ENCODE measurements around the gene SLC6A13.
"Not testable (repeated sequence)": the region's sequence is repeated elsewhere in the genome, so short reads cannot be mapped to it uniquely, and the experiment has no call there.

The SLC6A13 gene

GRCh38 chr12:189622-189962 is 73.0 kb downstream of the SLC6A13 start:
- Histone ChIP-seq H3K27me3 (ENCODE audit: insufficient read depth, low read length) (peaks cover 41% of the 10 kb centered on the region), H3K27ac (ENCODE audit: low read depth, low read length) (no peak overlapping the region), H3K4me1 (ENCODE audit: control insufficient read depth, insufficient read depth, low read length, unreplicated experiment) (no peaks in the 10 kb centered on the region), H3K4me3 (ENCODE audit: low read depth, low read length) (no peak overlapping the region), H2AFZ (ENCODE audit: low read length, unreplicated experiment) (no peak overlapping the region), H3K79me2 (ENCODE audit: control insufficient read depth, insufficient read depth, low read length, unreplicated experiment) (no peaks in the 10 kb centered on the region), H3K36me3 (ENCODE audit: insufficient read depth, low read length) (no peaks in the 10 kb centered on the region)

- H3K27ac ChIP-seq (ENCODE audit: low read depth, low read length), result no peak overlapping the region
- no peaks in the 10 kb centered on the region for H3K4me1 ChIP-seq (ENCODE audit: control insufficient read depth, insufficient read depth, low read length, unreplicated experiment)
- H2AFZ ChIP-seq (ENCODE audit: low read length, unreplicated experiment), result peak overlapping the region; percentile 96
- H3K27me3 ChIP-seq (ENCODE audit: insufficient read depth, low read length), result peaks cover 36% of the 10 kb centered on the region
- H3K4me3 ChIP-seq (ENCODE audit: low read depth, low read length), result peak overlapping the region; percentile 75
- H3K79me2 ChIP-seq (ENCODE audit: control insufficient read depth, insufficient read depth, low read length, unreplicated experiment), result no peaks in the 10 kb centered on the region
- no peaks in the 10 kb centered on the region for H3K36me3 ChIP-seq (ENCODE audit: insufficient read depth, low read length)
Measured at GRCh38 chr12:188910-189621, 73.6 kb downstream of the SLC6A13 start.

- peak overlapping the region; percentile 96 for H2AFZ ChIP-seq (ENCODE audit: low read length, unreplicated experiment)
- H3K27me3 ChIP-seq (ENCODE audit: insufficient read depth, low read length), result peaks cover 28% of the 10 kb centered on the region
- H3K27ac ChIP-seq (ENCODE audit: low read depth, low read length); H3K79me2 ChIP-seq (ENCODE audit: control insufficient read depth, insufficient read depth, low read length, unreplicated experiment); H3K4me1 ChIP-seq (ENCODE audit: control insufficient read depth, insufficient read depth, low read length, unreplicated experiment); H3K36me3 ChIP-seq (ENCODE audit: insufficient read depth, low read length): not testable (repeated sequence)
- H3K4me3 ChIP-seq (ENCODE audit: low read depth, low read length), result peak overlapping the region; percentile 75
Measured at GRCh38 chr12:187986-188909, 74.4 kb downstream of the SLC6A13 start.

- Histone ChIP-seq H3K4me3 (ENCODE audit: low read depth, low read length) (no peak overlapping the region), H2AFZ (ENCODE audit: low read length, unreplicated experiment) (no peak overlapping the region), H3K27me3 (ENCODE audit: insufficient read depth, low read length) (peaks cover 8% of the 10 kb centered on the region), H3K4me1 (ENCODE audit: control insufficient read depth, insufficient read depth, low read length, unreplicated experiment) (peaks cover 18% of the 10 kb centered on the region), H3K79me2 (ENCODE audit: control insufficient read depth, insufficient read depth, low read length, unreplicated experiment) (no peaks in the 10 kb centered on the region), H3K36me3 (ENCODE audit: insufficient read depth, low read length) (no peaks in the 10 kb centered on the region), H3K27ac (ENCODE audit: low read depth, low read length) (no peak overlapping the region)
Measured at GRCh38 chr12:186006-186625, 76.5 kb downstream of the SLC6A13 start.

GRCh38 chr12:185576-185955 is 77.1 kb downstream of the SLC6A13 start:
- H3K36me3 ChIP-seq (ENCODE audit: insufficient read depth, low read length), result no peaks in the 10 kb centered on the region
- peaks cover 3% of the 10 kb centered on the region; the same call in 1 of the 2 replicates for H3K27me3 ChIP-seq (ENCODE audit: insufficient read depth, low read length)
- H3K27ac ChIP-seq (ENCODE audit: low read depth, low read length), result no peak overlapping the region
- H3K4me3 ChIP-seq (ENCODE audit: low read depth, low read length), result no peak overlapping the region
- no peaks in the 10 kb centered on the region for H3K79me2 ChIP-seq (ENCODE audit: control insufficient read depth, insufficient read depth, low read length, unreplicated experiment)
- H2AFZ ChIP-seq (ENCODE audit: low read length, unreplicated experiment), result no peak overlapping the region
- H3K4me1 ChIP-seq (ENCODE audit: control insufficient read depth, insufficient read depth, low read length, unreplicated experiment), result peaks cover 18% of the 10 kb centered on the region

- Histone ChIP-seq H3K27ac (ENCODE audit: low read depth, low read length) (no peak overlapping the region), H3K27me3 (ENCODE audit: insufficient read depth, low read length) (no peaks in the 10 kb centered on the region), H3K79me2 (ENCODE audit: control insufficient read depth, insufficient read depth, low read length, unreplicated experiment) (no peaks in the 10 kb centered on the region), H3K4me1 (ENCODE audit: control insufficient read depth, insufficient read depth, low read length, unreplicated experiment) (peaks cover 18% of the 10 kb centered on the region), H2AFZ (ENCODE audit: low read length, unreplicated experiment) (no peak overlapping the region), H3K4me3 (ENCODE audit: low read depth, low read length) (no peak overlapping the region), H3K36me3 (ENCODE audit: insufficient read depth, low read length) (no peaks in the 10 kb centered on the region)
Measured at GRCh38 chr12:184811-185575, 77.6 kb downstream of the SLC6A13 start.

GRCh38 chr12:182381-182892 is 80.2 kb downstream of the SLC6A13 start:
- H3K27me3 ChIP-seq (ENCODE audit: insufficient read depth, low read length), result no peaks in the 10 kb centered on the region
- peak overlapping the region; percentile 49; the same call in 1 of the 2 replicates for H3K4me3 ChIP-seq (ENCODE audit: low read depth, low read length)
- peak overlapping the region; percentile 75 for H3K27ac ChIP-seq (ENCODE audit: low read depth, low read length)
- no peaks in the 10 kb centered on the region for H3K79me2 ChIP-seq (ENCODE audit: control insufficient read depth, insufficient read depth, low read length, unreplicated experiment)
- H3K36me3 ChIP-seq (ENCODE audit: insufficient read depth, low read length), result no peaks in the 10 kb centered on the region
- peaks cover 33% of the 10 kb centered on the region for H3K4me1 ChIP-seq (ENCODE audit: control insufficient read depth, insufficient read depth, low read length, unreplicated experiment)
- H2AFZ ChIP-seq (ENCODE audit: low read length, unreplicated experiment), result peak overlapping the region; percentile 69

- H3K27me3 ChIP-seq (ENCODE audit: insufficient read depth, low read length), result no peaks in the 10 kb centered on the region
- H3K79me2 ChIP-seq (ENCODE audit: control insufficient read depth, insufficient read depth, low read length, unreplicated experiment), result no peaks in the 10 kb centered on the region
- H2AFZ ChIP-seq (ENCODE audit: low read length, unreplicated experiment), result no peak overlapping the region
- no peak overlapping the region for H3K4me3 ChIP-seq (ENCODE audit: low read depth, low read length)
- H3K4me1 ChIP-seq (ENCODE audit: control insufficient read depth, insufficient read depth, low read length, unreplicated experiment), result peaks cover 38% of the 10 kb centered on the region
- no peaks in the 10 kb centered on the region for H3K36me3 ChIP-seq (ENCODE audit: insufficient read depth, low read length)
- H3K27ac ChIP-seq (ENCODE audit: low read depth, low read length), result peak overlapping the region; percentile 75; the same call in 1 of the 2 replicates
Measured at GRCh38 chr12:181921-182320, 80.7 kb downstream of the SLC6A13 start.

GRCh38 chr12:180445-180844 is 82.2 kb downstream of the SLC6A13 start:
- H2AFZ ChIP-seq (ENCODE audit: low read length, unreplicated experiment), result no peak overlapping the region
- no peak overlapping the region for H3K4me3 ChIP-seq (ENCODE audit: low read depth, low read length)
- H3K27ac ChIP-seq (ENCODE audit: low read depth, low read length), result no peak overlapping the region
- H3K36me3 ChIP-seq (ENCODE audit: insufficient read depth, low read length), result no peaks in the 10 kb centered on the region
- H3K27me3 ChIP-seq (ENCODE audit: insufficient read depth, low read length), result no peaks in the 10 kb centered on the region
- no peaks in the 10 kb centered on the region for H3K79me2 ChIP-seq (ENCODE audit: control insufficient read depth, insufficient read depth, low read length, unreplicated experiment)
- peaks cover 49% of the 10 kb centered on the region for H3K4me1 ChIP-seq (ENCODE audit: control insufficient read depth, insufficient read depth, low read length, unreplicated experiment)

- peaks cover 49% of the 10 kb centered on the region for H3K4me1 ChIP-seq (ENCODE audit: control insufficient read depth, insufficient read depth, low read length, unreplicated experiment)
- no peaks in the 10 kb centered on the region for H3K27me3 ChIP-seq (ENCODE audit: insufficient read depth, low read length)
- H3K79me2 ChIP-seq (ENCODE audit: control insufficient read depth, insufficient read depth, low read length, unreplicated experiment), result no peaks in the 10 kb centered on the region
- no peaks in the 10 kb centered on the region for H3K36me3 ChIP-seq (ENCODE audit: insufficient read depth, low read length)
- no peak overlapping the region for H3K4me3 ChIP-seq (ENCODE audit: low read depth, low read length)
- H2AFZ ChIP-seq (ENCODE audit: low read length, unreplicated experiment), result no peak overlapping the region
- no peak overlapping the region for H3K27ac ChIP-seq (ENCODE audit: low read depth, low read length)
Measured at GRCh38 chr12:179885-180284, 82.8 kb downstream of the SLC6A13 start.
